Suppressor macrophage treated with lipopolysaccharide for 4 hours (primary cell): Measurements from ENCODE around the gene TTC33.
"Not testable (repeated sequence)": the region's sequence is repeated elsewhere in the genome, so short reads cannot be mapped to it uniquely, and the experiment has no call there.

Experiments
- DNase-seq: peaks from one replicate; pipeline ENCODE4 v3.0.0-alpha.2; 2020

The TTC33 gene

GRCh38 chr5:40779561-40779960 is 23.8 kb upstream of the TTC33 start:
- DNase-seq, result no peak

GRCh38 chr5:40778133-40778532 is 22.4 kb upstream of the TTC33 start:
- DNase-seq, result no peak

GRCh38 chr5:40776658-40776977 is 20.9 kb upstream of the TTC33 start:
- DNase-seq, result no peak

GRCh38 chr5:40775846-40776657 is 20.3 kb upstream of the TTC33 start:
- DNase-seq, result peak; percentile 30

- DNase-seq, result no peak
Measured at GRCh38 chr5:40775085-40775845, 19.5 kb upstream of the TTC33 start.

- no peak for DNase-seq
Measured at GRCh38 chr5:40774623-40775022, 18.9 kb upstream of the TTC33 start.

GRCh38 chr5:40770764-40771163 is 15.0 kb upstream of the TTC33 start:
- DNase-seq, result no peak

- no peak for DNase-seq
Measured at GRCh38 chr5:40762705-40763104, 6.9 kb upstream of the TTC33 start.

- DNase-seq, result no peak
Measured at GRCh38 chr5:40757400-40757799, 1.6 kb upstream of the TTC33 start.

GRCh38 chr5:40755093-40755406 is 711 bp downstream of the TTC33 start:
- DNase-seq, result peak; percentile 70

- no peak for DNase-seq
Measured at GRCh38 chr5:40754381-40755092, 1.2 kb downstream of the TTC33 start.

GRCh38 chr5:40746703-40747102 is 9.1 kb downstream of the TTC33 start:
- no peak for DNase-seq

- DNase-seq, result no peak
Measured at GRCh38 chr5:40743771-40744170, 12.0 kb downstream of the TTC33 start.

GRCh38 chr5:40738502-40738901 is 17.3 kb downstream of the TTC33 start:
- DNase-seq, result no peak

GRCh38 chr5:40736103-40736875 is 19.5 kb downstream of the TTC33 start:
- DNase-seq, result peak; percentile 69

GRCh38 chr5:40735609-40736008 is 20.2 kb downstream of the TTC33 start:
- no peak for DNase-seq

- no peak for DNase-seq
Measured at GRCh38 chr5:40734986-40735385, 20.8 kb downstream of the TTC33 start.

GRCh38 chr5:40733879-40734563 is 21.7 kb downstream of the TTC33 start:
- no peak for DNase-seq

- peak; percentile 13 for DNase-seq
Measured at GRCh38 chr5:40733434-40733833, 22.3 kb downstream of the TTC33 start.

- not testable (repeated sequence) for DNase-seq
Measured at GRCh38 chr5:40722497-40722911, 33.3 kb downstream of the TTC33 start.

GRCh38 chr5:40720069-40720468 is 35.7 kb downstream of the TTC33 start:
- no peak for DNase-seq

GRCh38 chr5:40717281-40717680 is 38.5 kb downstream of the TTC33 start:
- no peak for DNase-seq

GRCh38 chr5:40716590-40716989 is 39.2 kb downstream of the TTC33 start:
- no peak for DNase-seq
